Activated naive CD4-positive, alpha-beta T cell treated with anti-CD3 and anti-CD28 coated beads, Interleukin-2, amount 50 U/mL, for 72 hours (primary cell): ENCODE measurements around the gene NDUFB6. TPM values are rescaled to one million over a fixed set of nuclear protein-coding genes. Genes with fewer than 3 reads are reported as not detected.

Experiments
- total RNA-seq, 2 donors: library from RNA; stranded (reverse); gene quantifications; one replicate each; pipeline ENCODE4 v1.2.3, GENCODE V29; 2022

The NDUFB6 gene
- total RNA-seq, 2 donors from 2014 or later = 42.9 to 83.9 TPM

Other genes starting within 250 kb of the NDUFB6 start
- gene ACO1, start 188.5 kb downstream of the NDUFB6 start, total RNA-seq = 10 to 100 TPM in 1 of 2 donors, 1 to 10 TPM in 1; 9.9 to 16.7 TPM
- gene RIGI, start 47.0 kb downstream of the NDUFB6 start, total RNA-seq = 10 to 100 TPM in 1 of 2 donors, 1 to 10 TPM in 1; 5.8 to 11.4 TPM
- 10 to 100 TPM; 15.3 to 19.5 TPM for gene SMIM27, start 20.8 kb downstream of the NDUFB6 start, total RNA-seq
- 10 to 100 TPM; 14.1 to 20.9 TPM for gene TOPORS, start 20.6 kb downstream of the NDUFB6 start, total RNA-seq
- gene TAF1L, start 62.5 kb upstream of the NDUFB6 start, total RNA-seq = not detected
- gene TMEM215, start 210.4 kb upstream of the NDUFB6 start, total RNA-seq = not detected